GM12878 (cell line): Measurements from ENCODE around the gene OPCML.

Experiments used
- CTCF ChIP-seq, 3 experiments: IDR thresholded peaks in 2 of 3; conservative IDR thresholded peaks in 1 of 3; 2 replicates each; pipeline ENCODE4 v1.5.1; 2011; ENCODE audit warnings: low read depth in 3 of 3, low read length in 3 of 3, mild to moderate bottlenecking in 3 of 3, control low read depth in 2 of 3, moderate library complexity in 2 of 3, inconsistent platforms in 1 of 3, mixed read lengths in 1 of 3; ENCODE audit not compliant: control insufficient read depth in 2 of 3, insufficient read depth in 1 of 3; ENCODE audit errors: extremely low read depth in 1 of 3
- ELK1 ChIP-seq: IDR thresholded peaks from 2 replicates; pipeline ENCODE4 v1.6.1; 2012; ENCODE audit warnings: low read depth, low read length, improper control_type of control experiment
- EZH2 ChIP-seq: IDR thresholded peaks from 2 replicates; pipeline ENCODE4 v1.6.1; 2012; ENCODE audit warnings: low read depth, mild to moderate bottlenecking, control low read depth, inconsistent platforms, low read length, borderline replicate concordance; ENCODE audit not compliant: control insufficient read depth
- MAX ChIP-seq: IDR thresholded peaks from 2 replicates; pipeline ENCODE4 v1.6.1; 2012; ENCODE audit warnings: low read depth, low read length, improper control_type of control experiment
- MEF2A ChIP-seq: IDR thresholded peaks from 2 replicates; pipeline ENCODE4 v1.6.1; 2011; ENCODE audit warnings: low read depth, mild to moderate bottlenecking, low read length, moderate library complexity; ENCODE audit not compliant: insufficient read depth
- POLR2A ChIP-seq: IDR thresholded peaks from 2 replicates; pipeline ENCODE4 v1.6.1; 2011; ENCODE audit warnings: low read depth, mild to moderate bottlenecking, low read length
- POLR2AphosphoS5 ChIP-seq: IDR thresholded peaks from 2 replicates; pipeline ENCODE4 v1.6.1; 2011; ENCODE audit warnings: mild to moderate bottlenecking, low read length, inconsistent platforms
- ZNF274 ChIP-seq: IDR thresholded peaks from one replicate; pipeline ENCODE4 v1.8.0; 2011; ENCODE audit not compliant: insufficient read length, insufficient read depth
- ZZZ3 ChIP-seq: IDR thresholded peaks from 2 replicates; pipeline ENCODE4 v1.6.1; 2011; ENCODE audit warnings: low read depth; ENCODE audit not compliant: control insufficient read depth, insufficient read length
- TF ChIP-seq, protein P1 (sequence below): fragments of 450-650 bp; IDR thresholded peaks from 2 replicates; pipeline ENCODE4 v1.6.1; 2016; ENCODE audit warnings: mild to moderate bottlenecking

GRCh38 chr11:132520199-132520598 lies 1012.1 kb downstream of the OPCML start:
- TF ChIP-seq ZNF274 = no peak
- no peak for TF ChIP-seq MEF2A
- TF ChIP-seq MAX = no peak
- TF ChIP-seq, protein P1, sequence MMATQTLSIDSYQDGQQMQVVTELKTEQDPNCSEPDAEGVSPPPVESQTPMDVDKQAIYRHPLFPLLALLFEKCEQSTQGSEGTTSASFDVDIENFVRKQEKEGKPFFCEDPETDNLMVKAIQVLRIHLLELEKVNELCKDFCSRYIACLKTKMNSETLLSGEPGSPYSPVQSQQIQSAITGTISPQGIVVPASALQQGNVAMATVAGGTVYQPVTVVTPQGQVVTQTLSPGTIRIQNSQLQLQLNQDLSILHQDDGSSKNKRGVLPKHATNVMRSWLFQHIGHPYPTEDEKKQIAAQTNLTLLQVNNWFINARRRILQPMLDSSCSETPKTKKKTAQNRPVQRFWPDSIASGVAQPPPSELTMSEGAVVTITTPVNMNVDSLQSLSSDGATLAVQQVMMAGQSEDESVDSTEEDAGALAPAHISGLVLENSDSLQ = no peak
- no peak for TF ChIP-seq ZZZ3
- TF ChIP-seq EZH2 = no peak
- TF ChIP-seq POLR2A = no peak
- TF ChIP-seq ELK1 = no peak
- TF ChIP-seq POLR2AphosphoS5 = no peak
- TF ChIP-seq CTCF (IDR thresholded peaks at IDR 0.05 in 2 of 3, conservative IDR thresholded peaks at IDR 0.05 in 1 of 3; ENCODE audit: control insufficient read depth in 2 of 3, extremely low read depth in 1 of 3, insufficient read depth in 1 of 3, low read depth in 3 of 3, low read length in 3 of 3) = no peak
